GM15510 (cell line): ENCODE results near the gene QPRT.

Experiments used
- POLR2A ChIP-seq: IDR thresholded peaks from 3 replicates; pipeline ENCODE4 v1.6.1; 2011; ENCODE audit warnings: borderline replicate concordance; ENCODE audit not compliant: insufficient read length; ENCODE audit errors: extremely low read depth

QPRT gene

GRCh38 chr16:29678691-29679267, at the start of gene QPRT:
Gene QPRT (plus strand): TSS chr16:29679180. CDS start chr16:29679198, 18 bp downstream.
- no peak for TF ChIP-seq POLR2A

GRCh38 chr16:29641561-29641960, 37.4 kb upstream of the QPRT start:
- no peak for TF ChIP-seq POLR2A

DNA sequence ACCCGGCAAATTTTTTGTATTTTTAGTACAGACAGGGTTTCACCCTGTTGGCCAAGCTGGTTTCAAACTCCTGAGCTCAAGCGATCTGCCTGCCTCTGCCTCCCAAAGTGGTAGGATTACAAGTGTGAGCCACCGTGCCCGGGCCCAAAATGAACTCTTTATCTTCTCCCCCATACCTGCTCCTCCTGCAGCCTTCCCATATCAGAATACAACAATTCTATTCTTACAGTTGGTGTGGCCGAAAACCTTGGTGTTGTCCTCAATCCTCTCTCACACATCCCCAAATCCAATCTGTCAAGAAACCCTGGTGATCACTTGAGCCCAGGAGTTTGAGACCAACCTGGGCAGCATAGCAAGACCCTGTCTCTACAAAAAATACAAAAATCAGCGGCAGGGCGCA, 35.4 kb upstream of the QPRT start:
- TF ChIP-seq POLR2A, result no peak

GRCh38 chr16:29644338-29644857, 34.6 kb upstream of the QPRT start:
- peak; percentile 24 for TF ChIP-seq POLR2A

DNA sequence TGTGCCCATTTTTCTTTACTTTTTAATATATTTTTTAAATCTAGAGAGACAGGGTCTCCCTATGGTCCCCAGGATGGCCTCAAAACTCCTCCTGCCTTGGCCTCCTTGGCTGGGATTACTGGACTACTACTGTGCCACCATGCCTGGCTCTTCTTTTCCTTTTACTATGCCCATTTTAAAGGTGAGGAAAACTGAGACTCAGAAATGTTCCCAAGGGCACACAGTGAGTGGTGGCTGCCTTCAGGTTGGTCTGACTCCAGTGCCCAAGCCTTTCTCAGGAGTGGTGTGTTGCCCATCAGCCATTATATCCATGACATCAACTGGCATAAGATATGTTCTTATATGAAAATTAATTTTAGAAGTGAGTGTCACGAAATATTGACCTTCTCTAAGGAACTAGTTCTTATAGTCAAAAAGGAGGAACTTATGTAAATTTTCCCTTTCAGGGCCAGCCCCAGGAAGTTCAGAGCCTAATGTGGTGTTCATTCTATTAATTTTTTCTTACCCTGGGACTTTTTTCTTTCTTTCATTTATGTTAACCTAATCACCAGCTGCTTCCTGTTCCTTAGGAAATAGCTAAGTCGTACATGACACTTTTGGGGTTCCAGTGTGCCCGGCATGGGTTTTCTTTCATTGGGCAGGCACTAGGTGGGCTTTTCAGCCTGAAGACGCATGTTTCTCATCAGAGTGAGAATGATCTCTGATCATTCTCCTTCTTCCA, 33.8 kb upstream of the QPRT start:
- no peak for TF ChIP-seq POLR2A

GRCh38 chr16:29645694-29646187, 33.2 kb upstream of the QPRT start:
- no peak for TF ChIP-seq POLR2A

- no peak for TF ChIP-seq POLR2A
Measured at GRCh38 chr16:29646947-29647346, 32.0 kb upstream of the QPRT start.

DNA sequence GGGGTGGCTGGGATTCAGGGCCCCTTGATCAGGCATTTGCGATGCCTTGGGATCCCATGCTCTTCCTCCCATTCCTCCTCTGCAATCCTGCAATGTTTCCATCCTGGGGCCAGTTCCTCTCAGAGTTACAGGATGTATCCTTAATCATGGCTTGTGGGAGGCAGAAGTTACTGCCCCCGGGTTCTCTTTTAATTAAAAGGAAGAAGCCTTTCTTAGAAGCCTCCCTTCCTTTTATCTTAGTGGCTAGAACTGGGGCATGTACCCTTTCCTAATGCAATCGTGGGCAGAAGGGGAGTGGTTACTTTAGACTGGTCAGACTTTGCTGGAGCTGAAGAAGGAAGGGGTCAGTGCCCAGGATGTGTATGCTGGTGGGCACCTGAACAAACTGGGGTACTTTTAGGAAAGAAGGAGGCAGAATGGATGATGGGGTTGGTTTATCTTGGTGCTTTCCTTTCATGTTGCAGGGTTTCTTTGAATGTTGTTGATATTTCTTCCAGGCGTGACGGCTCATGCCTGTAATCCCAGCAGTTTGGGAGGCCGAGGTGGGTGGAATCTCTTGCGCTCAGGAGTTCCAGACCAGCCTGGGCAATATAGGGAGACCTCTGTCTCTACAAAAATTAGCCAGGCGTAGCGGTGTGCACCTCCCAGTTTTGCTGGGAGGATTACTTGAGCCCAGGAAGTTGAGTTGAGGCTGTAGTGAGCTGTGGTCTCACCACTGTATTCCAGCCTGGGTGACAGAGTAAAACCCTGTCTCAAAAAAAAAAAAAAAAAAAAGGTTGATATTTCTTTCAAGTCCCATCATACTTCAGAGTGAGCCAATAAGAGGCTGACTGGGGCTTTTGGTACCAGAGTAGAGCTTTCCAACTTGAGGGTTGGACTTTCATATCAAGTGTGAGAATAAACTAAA, 29.1 kb upstream of the QPRT start:
- no peak for TF ChIP-seq POLR2A

DNA sequence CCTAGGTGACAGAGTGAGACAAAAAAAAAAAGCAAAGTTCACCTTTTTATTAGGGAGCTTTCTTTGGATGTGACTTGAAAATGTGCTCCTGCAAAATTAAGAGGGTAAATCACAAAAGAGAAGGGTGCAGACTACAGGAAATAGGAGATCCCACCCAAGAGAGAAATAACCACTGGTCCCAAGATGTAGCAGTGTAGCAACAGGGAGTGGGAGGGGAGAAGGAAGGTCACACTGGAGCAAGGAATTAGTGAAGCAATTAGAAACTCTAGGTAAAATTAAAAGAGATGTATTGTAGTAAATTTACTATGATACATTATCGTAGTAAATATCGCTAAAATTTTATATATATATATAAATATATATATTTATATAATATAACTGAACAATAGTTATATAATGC, 28.2 kb upstream of the QPRT start:
- no peak for TF ChIP-seq POLR2A

DNA sequence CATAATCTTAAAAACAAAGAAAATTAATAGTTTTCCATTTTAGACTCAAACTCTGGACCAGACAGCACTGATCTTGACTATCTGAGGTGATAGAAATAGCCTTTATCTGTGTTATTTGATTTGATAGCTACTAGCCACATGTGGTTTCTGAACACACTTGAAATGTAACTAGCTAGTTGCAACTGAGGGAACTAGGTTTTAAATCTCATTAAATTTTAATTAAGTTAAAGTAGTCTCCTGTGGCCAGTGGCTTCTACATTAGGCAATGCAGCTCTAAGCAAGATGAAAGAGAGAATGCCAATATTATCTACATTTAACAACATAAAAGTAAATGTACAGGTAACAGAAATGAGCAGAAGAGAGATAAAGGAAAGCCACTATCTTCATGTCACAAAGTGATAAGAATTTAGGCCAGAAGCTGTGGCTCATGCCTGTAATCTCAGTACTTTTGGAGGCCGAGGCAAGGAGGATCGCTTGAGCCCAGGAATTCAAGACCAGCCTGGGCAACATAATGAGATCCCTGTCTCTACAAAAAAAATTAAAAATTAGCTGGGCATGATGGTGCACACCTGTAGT, 27.1 kb upstream of the QPRT start:
- TF ChIP-seq POLR2A, result no peak

DNA sequence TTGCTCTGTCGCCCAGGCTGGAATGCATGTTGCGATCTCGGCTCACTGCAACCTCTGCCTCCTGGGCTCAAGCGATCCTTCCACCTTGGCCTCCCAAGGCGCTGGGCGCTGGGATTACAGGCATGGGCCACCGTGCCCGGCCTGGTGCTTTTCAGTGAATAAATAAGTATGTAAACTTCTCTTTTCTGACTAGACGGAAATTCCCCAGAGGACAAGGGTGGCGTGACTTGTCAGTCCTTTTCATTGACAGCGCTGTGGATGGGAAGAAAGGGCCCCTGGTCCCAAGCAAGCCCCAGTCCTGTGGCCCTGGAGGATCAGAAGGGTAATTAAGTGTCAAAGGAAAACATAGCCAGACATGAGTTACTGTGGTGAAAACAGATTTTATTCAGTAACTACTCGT, 25.5 kb upstream of the QPRT start:
- TF ChIP-seq POLR2A, result no peak

DNA sequence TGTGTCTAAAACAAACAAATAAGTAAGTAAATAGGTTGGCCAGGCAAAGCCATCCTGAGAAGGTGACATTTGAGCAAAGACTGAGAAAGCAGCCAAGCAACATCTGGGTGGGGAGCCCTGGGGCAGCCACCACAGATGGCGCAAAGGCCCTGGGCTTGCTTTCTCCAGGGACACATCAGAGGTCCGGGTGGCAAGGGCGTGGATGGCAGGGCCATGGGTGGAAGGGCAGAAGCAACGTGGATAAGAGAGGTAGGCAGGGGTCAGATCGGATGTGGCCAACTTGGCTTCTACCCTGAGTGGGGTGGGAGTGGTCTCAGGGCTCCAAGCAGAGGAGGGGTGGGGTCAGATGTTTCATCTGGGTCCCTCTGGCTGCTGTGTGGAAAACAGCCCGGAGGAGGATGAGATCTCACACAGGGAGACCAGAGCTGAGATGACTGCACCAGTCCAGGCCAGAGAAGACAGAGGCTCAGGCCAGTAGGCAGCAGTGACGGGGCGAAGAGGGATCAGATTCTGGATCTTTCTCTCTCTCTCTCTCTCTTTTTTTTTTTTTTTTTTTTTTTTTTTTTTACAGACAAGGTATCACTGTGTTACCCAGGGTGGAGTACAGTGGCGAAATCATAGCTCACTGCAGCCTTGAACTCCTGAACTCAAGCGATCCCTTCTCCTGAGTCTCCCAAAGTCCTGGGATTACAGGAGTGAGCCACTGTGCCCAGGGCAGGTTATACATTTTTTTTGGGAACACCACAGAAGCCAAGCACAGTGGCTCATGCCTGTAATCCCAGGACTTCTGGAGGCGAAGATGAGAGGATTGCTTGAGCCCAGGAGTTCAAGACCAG, 22.1 kb upstream of the QPRT start:
- no peak for TF ChIP-seq POLR2A

- no peak for TF ChIP-seq POLR2A
Measured at GRCh38 chr16:29658705-29659104, 20.3 kb upstream of the QPRT start.
